IMR-90 (cell line): ENCODE results near the gene ABL1. TPM values are rescaled to one million over a fixed set of nuclear protein-coding genes. Genes with fewer than 3 reads are reported as not detected.

Experiments used
- ATAC-seq: fragments of 200-7000 bp; cut with Tn5 transposase; 2 replicates; pipeline ENCODE4 v1.9.1; 2020; ENCODE audit warnings: low read depth, mild to moderate bottlenecking, moderate library complexity
- BruUV-seq: library from RNA; stranded (reverse); fragments of 400-500 nt; replicated peaks from 2 replicates; lab custom pipeline; 2021; lab: Mats Ljungman, UMichigan
- CTCF ChIA-PET: fragments of 300-600 bp; formaldehyde crosslinking; extraction: SDS; loops from one replicate; lab custom pipeline; 2021; ENCODE audit warnings: antibody characterized with exemption; lab: Yijun Ruan, JAX
- POLR2A ChIA-PET: fragments of 300-600 bp; sonication (Branson Sonifier 250); formaldehyde crosslinking; loops from one replicate; lab custom pipeline; 2022; ENCODE audit warnings: antibody characterized with exemption; ENCODE audit not compliant: unreplicated experiment; lab: Charles Lee
- DNase-seq: peaks from one replicate; pipeline ENCODE4 v3.0.0; 2013
- H2AFZ ChIP-seq: replicated peaks from 2 replicates; pipeline ENCODE3; 2013; ENCODE audit warnings: low read length, mild to moderate bottlenecking; ENCODE audit not compliant: poor library complexity
- H2AK5ac ChIP-seq: 2 replicates; pipeline ENCODE4 v1.6.1; 2013; ENCODE audit warnings: low read depth, low read length, inconsistent platforms
- H2AK9ac ChIP-seq: replicated peaks from 2 replicates; pipeline ENCODE3; 2013; ENCODE audit warnings: mild to moderate bottlenecking, low read depth, low read length, moderate library complexity; ENCODE audit not compliant: poor library complexity
- H2BK120ac ChIP-seq: 2 replicates; pipeline ENCODE4 v1.6.1; 2013; ENCODE audit warnings: low read depth, low read length, inconsistent platforms
- H2BK15ac ChIP-seq: 3 replicates; pipeline ENCODE4 v1.6.1; 2013; ENCODE audit warnings: low read depth, low read length, inconsistent platforms
- H2BK20ac ChIP-seq: 2 replicates; pipeline ENCODE4 v1.6.1; 2013; ENCODE audit warnings: low read depth, mild to moderate bottlenecking, inconsistent platforms, low read length, moderate library complexity
- H2BK5ac ChIP-seq: 2 replicates; pipeline ENCODE4 v1.6.1; 2013; ENCODE audit warnings: mild to moderate bottlenecking, low read depth, low read length, inconsistent platforms; ENCODE audit not compliant: poor library complexity, severe bottlenecking
- H3K14ac ChIP-seq: replicated peaks from 2 replicates; pipeline ENCODE4 v1.6.1; 2013; ENCODE audit warnings: low read depth, low read length, inconsistent platforms
- H3K18ac ChIP-seq: 2 replicates; pipeline ENCODE4 v1.6.1; 2013; ENCODE audit warnings: low read depth, low read length, control low read depth
- H3K23ac ChIP-seq: 2 replicates; pipeline ENCODE4 v1.6.1; 2013; ENCODE audit warnings: low read depth, low read length, inconsistent platforms
- H3K27ac ChIP-seq: 2 replicates; pipeline ENCODE4 v1.5.1; 2013; ENCODE audit warnings: mild to moderate bottlenecking, control low read depth, low read length; ENCODE audit not compliant: insufficient read depth
- H3K27me3 ChIP-seq: 2 replicates; pipeline ENCODE4 v1.6.1; 2013; ENCODE audit warnings: low read length; ENCODE audit not compliant: control insufficient read depth, insufficient read depth
- H3K36me3 ChIP-seq: 2 replicates; pipeline ENCODE4 v1.6.1; 2013; ENCODE audit warnings: low read length, mixed read lengths; ENCODE audit not compliant: control insufficient read depth, insufficient read depth
- H3K4ac ChIP-seq: 2 replicates; pipeline ENCODE4 v1.6.1; 2013; ENCODE audit warnings: low read depth, low read length, inconsistent platforms
- H3K4me1 ChIP-seq: 2 replicates; pipeline ENCODE4 v1.6.1; 2013; ENCODE audit warnings: low read length, mixed read lengths; ENCODE audit not compliant: control insufficient read depth, insufficient read depth
- H3K4me2 ChIP-seq: 2 replicates; pipeline ENCODE4 v1.6.1; 2013; ENCODE audit warnings: low read depth, mild to moderate bottlenecking, control low read depth, low read length, moderate library complexity
- H3K4me3 ChIP-seq: 2 replicates; pipeline ENCODE4 v1.5.1; 2013; ENCODE audit warnings: low read depth, mild to moderate bottlenecking, control low read depth, low read length, moderate library complexity; ENCODE audit not compliant: insufficient read depth
- H3K56ac ChIP-seq: 2 replicates; pipeline ENCODE4 v1.6.1; 2013; ENCODE audit warnings: low read length, inconsistent platforms; ENCODE audit not compliant: insufficient read depth; ENCODE audit errors: extremely low read depth
- H3K79me1 ChIP-seq, 2 experiments: 2 replicates each; pipeline ENCODE4 v1.6.1; 2013; ENCODE audit warnings: low read length in 2 of 2, inconsistent platforms in 1 of 2, low read depth in 1 of 2
- H3K9ac ChIP-seq: 2 replicates; pipeline ENCODE4 v1.6.1; 2013; ENCODE audit warnings: low read depth, low read length, control low read depth
- H3K9me1 ChIP-seq: 2 replicates; pipeline ENCODE4 v1.6.1; 2013; ENCODE audit warnings: low read length, inconsistent platforms; ENCODE audit not compliant: insufficient read depth
- H3K9me3 ChIP-seq: 2 replicates; pipeline ENCODE4 v1.6.1; 2013; ENCODE audit warnings: low read length; ENCODE audit not compliant: control insufficient read depth, insufficient read depth
- H4K20me1 ChIP-seq: 2 replicates; pipeline ENCODE4 v1.6.1; 2013; ENCODE audit warnings: low read length, inconsistent platforms; ENCODE audit not compliant: insufficient read depth
- H4K5ac ChIP-seq: 2 replicates; pipeline ENCODE4 v1.6.1; 2013; ENCODE audit warnings: mild to moderate bottlenecking, low read depth, low read length, control low read depth
- H4K8ac ChIP-seq, 2 experiments: 2 replicates each; pipeline ENCODE4 v1.6.1; 2013; ENCODE audit warnings: low read depth in 2 of 2, low read length in 2 of 2, control low read depth in 1 of 2, inconsistent platforms in 1 of 2
- H4K91ac ChIP-seq: 2 replicates; pipeline ENCODE4 v1.6.1; 2013; ENCODE audit warnings: low read depth, low read length, inconsistent platforms; ENCODE audit not compliant: insufficient read depth
- FOS ChIP-seq: fragments of 150-350 bp; IDR thresholded peaks from 2 replicates; pipeline ENCODE4 v1.6.1; 2016; ENCODE audit warnings: low read depth, low read length
- MXI1 ChIP-seq: IDR thresholded peaks from 2 replicates; pipeline ENCODE4 v1.6.1; 2012; ENCODE audit warnings: low read depth, mild to moderate bottlenecking, low read length, moderate library complexity, borderline replicate concordance
- USF2 ChIP-seq: fragments of 150-350 bp; IDR thresholded peaks from 2 replicates; pipeline ENCODE4 v1.6.1; 2017; ENCODE audit warnings: mild to moderate bottlenecking, antibody characterized with exemption, low read length, low read depth
- WGBS, 2 experiments: methylation state at CpG; one replicate each; pipeline versions ENCODE4 v1.1.5 to v1.1.7; 2013; ENCODE audit warnings: missing lambda C conversion rate in 2 of 2; ENCODE audit not compliant: insufficient read length in 1 of 2; ENCODE audit errors: extremely low coverage in 2 of 2; 5-methylcytosine and 5-hydroxymethylcytosine counted together
- dilution Hi-C: fragments of 300-500 bp; cut with HindIII; formaldehyde crosslinking; loops from one replicate; pipeline ENCODE4 v1.14.3; 2018; ENCODE audit warnings: low sequenced_read_pairs; ENCODE audit not compliant: unreplicated experiment
- in situ Hi-C: fragments of 300-500 bp; cut with MboI; formaldehyde crosslinking; loops from 3 replicates; pipeline ENCODE4 v1.14.3; 2019; ENCODE audit warnings: low sequenced_read_pairs, inconsistent platforms, mixed read lengths
- intact Hi-C: fragments of 100-400 bp; cut with micrococcal nuclease; formaldehyde crosslinking; loops from 2 replicates; pipeline ENCODE4 v1.10.0; 2022
- polyA plus RNA-seq, 3 experiments: library from polyadenylated mRNA; depleted of rRNA; stranded (reverse); fragments of >200 nt; gene quantifications; 2 replicates each; pipeline ENCODE4 v1.2.3, GENCODE V29; 2012; ENCODE audit warnings: low replicate concordance in 1 of 3
- total RNA-seq: library from RNA; depleted of rRNA; stranded (reverse); fragments of >200 nt; gene quantifications from 2 replicates; pipeline ENCODE4 v1.2.3, GENCODE V29; 2012
- TF ChIP-seq, protein P1 (sequence below): fragments of 150-350 bp; IDR thresholded peaks from 2 replicates; pipeline ENCODE4 v1.6.1; 2016; ENCODE audit warnings: low read depth, mild to moderate bottlenecking, low read length, moderate library complexity, borderline replicate concordance

Gene ABL1
- total and polyA plus RNA-seq, 2 of the 4 experiments (the other 2 are of a cell fraction), result 33.7 to 49.1 TPM

DNA sequence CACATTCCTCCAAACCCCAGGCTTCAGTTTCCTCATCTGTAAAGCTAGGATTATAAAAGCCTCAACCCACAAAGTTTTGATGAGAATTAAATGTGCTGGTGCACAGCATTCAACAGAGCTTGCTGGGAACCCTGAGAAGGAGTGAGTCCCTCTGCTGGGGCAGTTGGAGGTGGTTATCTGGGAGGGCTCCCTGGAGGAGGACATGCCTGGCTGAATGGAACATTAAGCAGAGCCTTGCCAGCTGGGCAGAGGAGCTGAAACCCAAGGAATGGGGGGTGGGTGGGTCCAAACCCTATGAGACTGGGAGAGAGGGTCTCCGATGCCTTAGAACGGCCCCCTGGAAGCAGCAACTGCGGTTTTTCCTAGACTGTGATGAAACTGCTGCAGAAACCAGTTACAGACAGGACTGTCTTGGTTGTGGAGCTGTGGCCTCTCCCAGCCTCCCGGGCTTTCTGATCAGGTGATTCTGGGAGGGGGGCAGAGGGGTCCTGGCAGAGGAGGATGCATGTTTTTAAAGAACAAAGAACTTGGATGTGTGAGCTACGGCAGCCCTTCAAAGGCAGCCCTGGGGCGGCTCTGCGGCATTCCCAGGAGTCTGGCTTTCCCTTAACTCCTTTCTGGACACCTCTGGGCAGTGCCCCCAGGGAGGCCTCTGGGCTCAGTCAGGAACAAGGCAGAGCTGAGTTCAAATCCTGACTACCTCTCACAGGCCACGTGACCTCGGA lies 83.2 kb downstream of the ABL1 start:
- Histone ChIP-seq H3K4me3 (no peak overlapping the region), H2AFZ (no peak overlapping the region), H2BK15ac (no peak overlapping the region), H3K27ac (no peak overlapping the region), H3K14ac (no peak overlapping the region), H3K9me3 (no peaks in the 10 kb centered on the region), H2AK9ac (no peak overlapping the region), H3K36me3 (no peaks in the 10 kb centered on the region), H4K20me1 (no peaks in the 10 kb centered on the region), H3K9me1 (no peaks in the 10 kb centered on the region), H4K5ac (no peak overlapping the region), H3K23ac (no peak overlapping the region), H4K91ac (no peak overlapping the region), H3K18ac (no peak overlapping the region), H3K27me3 (no peaks in the 10 kb centered on the region), H3K56ac (no peak overlapping the region), H2BK120ac (no peak overlapping the region), H2BK5ac (no peak overlapping the region), H3K9ac (no peak overlapping the region), H3K4me2 (no peak overlapping the region), H3K79me1 (no peaks in the 10 kb centered on the region), H3K4ac (no peak overlapping the region), H2BK20ac (no peak overlapping the region), H4K8ac (no peak overlapping the region), H2AK5ac (no peak overlapping the region), H3K4me1 (peaks cover 2% of the 10 kb centered on the region; the same call in 1 of the 2 replicates)
- in situ Hi-C loops, result no loop called here
- BruUV-seq, result no TSS peak
- dilution Hi-C loops, result no loop called here
- no peak for ATAC-seq
- TF ChIP-seq FOS (no peak), USF2 (no peak), MXI1 (no peak)
- TF ChIP-seq, protein P1, sequence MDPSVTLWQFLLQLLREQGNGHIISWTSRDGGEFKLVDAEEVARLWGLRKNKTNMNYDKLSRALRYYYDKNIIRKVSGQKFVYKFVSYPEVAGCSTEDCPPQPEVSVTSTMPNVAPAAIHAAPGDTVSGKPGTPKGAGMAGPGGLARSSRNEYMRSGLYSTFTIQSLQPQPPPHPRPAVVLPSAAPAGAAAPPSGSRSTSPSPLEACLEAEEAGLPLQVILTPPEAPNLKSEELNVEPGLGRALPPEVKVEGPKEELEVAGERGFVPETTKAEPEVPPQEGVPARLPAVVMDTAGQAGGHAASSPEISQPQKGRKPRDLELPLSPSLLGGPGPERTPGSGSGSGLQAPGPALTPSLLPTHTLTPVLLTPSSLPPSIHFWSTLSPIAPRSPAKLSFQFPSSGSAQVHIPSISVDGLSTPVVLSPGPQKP, result no peak
- 100% methylated on average over 1 of the region's 9 CpGs; no CpG with 5 or more reads in 1 of the 2 experiments for WGBS, 2 experiments
- DNase-seq, result no peak
- ChIA-PET POLR2A (no interaction called here), CTCF (interaction anchor here (1.6 kb wide), 1 partner anchor 9 kb away, joined by 4 read pairs; no protein-coding TSS in a partner anchor)
- intact Hi-C loops, result no loop called here
